CD14-positive monocyte (primary cell): ENCODE measurements around the gene HAO1. TPM values are rescaled to one million over a fixed set of nuclear protein-coding genes. Genes with fewer than 3 reads are reported as not detected.

Source experiments
- DNase-seq, 3 donors: peaks; one replicate each; pipeline ENCODE4 v3.0.0-alpha.2; 2011 to 2022
- H2AFZ ChIP-seq: 2 replicates; pipeline ENCODE4 v1.6.0; 2012; ENCODE audit warnings: mild to moderate bottlenecking, low read depth, low read length, inconsistent platforms; ENCODE audit not compliant: insufficient read depth, poor library complexity, severe bottlenecking
- H3K27ac ChIP-seq, 2 donors: 1 replicate in 1 of 2; 2 replicates in 1 of 2; pipeline ENCODE4 v1.5.1; 2012 to 2013; ENCODE audit warnings: low read length in 2 of 2, control low read depth in 1 of 2, inconsistent platforms in 1 of 2, low read depth in 1 of 2, mild to moderate bottlenecking in 1 of 2
- H3K27me3 ChIP-seq, 2 donors: one replicate each; pipeline versions ENCODE4 v1.6.0 to v1.6.1; 2011 to 2013; ENCODE audit warnings: low read length in 2 of 2; ENCODE audit not compliant: control insufficient read depth in 2 of 2, insufficient read depth in 2 of 2
- H3K36me3 ChIP-seq, 2 donors: replicated peaks in 1 of 2; 1 replicate in 1 of 2; 2 replicates in 1 of 2; pipeline versions ENCODE4 v1.5.1 to v1.6.1; 2012 to 2013; ENCODE audit warnings: low read length in 2 of 2, control low read depth in 1 of 2, inconsistent platforms in 1 of 2, mild to moderate bottlenecking in 1 of 2; ENCODE audit not compliant: insufficient read depth in 2 of 2, control insufficient read depth in 1 of 2
- H3K4me1 ChIP-seq, 2 donors: 1 replicate in 1 of 2; 2 replicates in 1 of 2; pipeline versions ENCODE4 v1.5.1 to v1.6.1; 2012 to 2013; ENCODE audit warnings: low read length in 2 of 2, control low read depth in 1 of 2, inconsistent platforms in 1 of 2, mild to moderate bottlenecking in 1 of 2, moderate library complexity in 1 of 2; ENCODE audit not compliant: insufficient read depth in 2 of 2, control insufficient read depth in 1 of 2
- H3K4me2 ChIP-seq: replicated peaks from 2 replicates; pipeline ENCODE3; 2012; ENCODE audit warnings: low read length, moderate library complexity, mild to moderate bottlenecking; ENCODE audit not compliant: poor library complexity, severe bottlenecking; ENCODE audit errors: extremely low read depth
- H3K4me3 ChIP-seq, 3 experiments: fragments of 200-600 bp in 1 of 3; sonication (generic) in 1 of 3; replicated peaks in 1 of 3; 1 replicate in 2 of 3; 2 replicates in 1 of 3; pipeline ENCODE4 v1.5.1; 2011 to 2013; ENCODE audit warnings: low read length in 3 of 3, mild to moderate bottlenecking in 3 of 3, control low read depth in 2 of 3, low read depth in 2 of 3, inconsistent platforms in 1 of 3, moderate library complexity in 1 of 3
- H3K79me2 ChIP-seq: 2 replicates; pipeline ENCODE4 v1.6.0; 2012; ENCODE audit warnings: mild to moderate bottlenecking, control low read depth, inconsistent platforms, low read length, moderate library complexity; ENCODE audit not compliant: insufficient read depth
- H3K9ac ChIP-seq: 2 replicates; pipeline ENCODE4 v1.6.0; 2017; ENCODE audit warnings: low read length, mild to moderate bottlenecking; ENCODE audit not compliant: insufficient read depth, poor library complexity, severe bottlenecking
- H3K9me3 ChIP-seq, 2 donors: replicated peaks in 1 of 2; 1 replicate in 1 of 2; 2 replicates in 1 of 2; pipeline versions ENCODE4 v1.5.1 to v1.6.1; 2012 to 2013; ENCODE audit warnings: low read length in 2 of 2, control low read depth in 1 of 2; ENCODE audit not compliant: control insufficient read depth in 1 of 2, insufficient read depth in 1 of 2
- H4K20me1 ChIP-seq: 2 replicates; pipeline ENCODE4 v1.6.0; 2012; ENCODE audit warnings: mild to moderate bottlenecking, low read length, control low read depth, moderate library complexity; ENCODE audit not compliant: insufficient read depth
- H3K27ac Mint-ChIP-seq, 7 donors: one replicate each; pipeline ENCODE4 v1.8.0; 2020; ENCODE audit warnings: mild to moderate bottlenecking in 7 of 7, mixed read lengths in 7 of 7, moderate library complexity in 6 of 7, inconsistent platforms in 2 of 7
- H3K27me3 Mint-ChIP-seq, 3 donors: one replicate each; pipeline ENCODE4 v1.8.0; 2021 to 2022; ENCODE audit warnings: low read depth in 3 of 3, mild to moderate bottlenecking in 3 of 3, mixed read lengths in 3 of 3, moderate library complexity in 3 of 3, inconsistent platforms in 1 of 3
- H3K36me3 Mint-ChIP-seq, 2 donors: one replicate each; pipeline ENCODE4 v1.8.0; 2020; ENCODE audit warnings: mixed read lengths in 2 of 2, inconsistent platforms in 1 of 2, mild to moderate bottlenecking in 1 of 2
- H3K4me1 Mint-ChIP-seq: one replicate; pipeline ENCODE4 v1.8.0; 2020; ENCODE audit warnings: mild to moderate bottlenecking, mixed read lengths
- H3K4me3 Mint-ChIP-seq, 2 donors: one replicate each; pipeline ENCODE4 v1.8.0; 2020; ENCODE audit warnings: mild to moderate bottlenecking in 2 of 2, mixed read lengths in 2 of 2, moderate library complexity in 1 of 2
- H3K9me3 Mint-ChIP-seq, 7 donors: one replicate each; pipeline ENCODE4 v1.8.0; 2020 to 2022; ENCODE audit warnings: mixed read lengths in 7 of 7, mild to moderate bottlenecking in 6 of 7, moderate library complexity in 6 of 7, inconsistent platforms in 2 of 7
- WGBS: methylation state at CpG from one replicate; pipeline ENCODE4 v1.1.5; 2013; ENCODE audit warnings: missing lambda C conversion rate; ENCODE audit not compliant: insufficient coverage; 5-methylcytosine and 5-hydroxymethylcytosine counted together
- intact Hi-C, 2 donors: fragments of 100-400 bp; cut with micrococcal nuclease; formaldehyde crosslinking; loops; one replicate each; pipeline versions ENCODE4 v1.15.0 to v1.15.1; 2023
- polyA plus RNA-seq, 3 donors: library from polyadenylated mRNA; depleted of rRNA in 1 of 3; unstranded in 2 of 3; stranded (reverse) in 1 of 3; fragments of 300-500 nt in 2 of 3; fragments of >200 nt in 1 of 3; fragmentation: Illumina TruSeq in 2 of 3; gene quantifications; 1 replicate in 2 of 3; 2 replicates in 1 of 3; pipeline ENCODE4 v1.2.3, GENCODE V29; 2012 to 2021
- TF ChIP-seq, protein P1 (sequence below): fragments of 200-600 bp; IDR thresholded peaks from one replicate; pipeline ENCODE4 v1.8.0; 2022; ENCODE audit warnings: antibody characterized with exemption, mild to moderate bottlenecking

The HAO1 gene
- polyA plus RNA-seq, 3 donors: not detected

GRCh38 chr20:7849675-7850074 is 90.6 kb downstream of the HAO1 start:
- H3K9me3 ChIP-seq: no peaks in the 10 kb centered on the region
- intact Hi-C loops: no loop called here
- no peak overlapping the region for H3K4me3 ChIP-seq
- H3K27me3 ChIP-seq: peaks cover 0 to 2% of the 10 kb centered on the region in 2 donors
- no peak overlapping the region for H3K27ac ChIP-seq
- H3K36me3 Mint-ChIP-seq: no peaks in the 10 kb centered on the region
- no peak for DNase-seq
- peaks cover 11 to 13% (median 13%) of the 10 kb centered on the region in 3 donors for H3K27me3 Mint-ChIP-seq
- no peak overlapping the region for H3K4me2 ChIP-seq
- peaks cover 0 to 3% (median 0%) of the 10 kb centered on the region in 7 donors for H3K9me3 Mint-ChIP-seq
- H3K9ac ChIP-seq: no peak overlapping the region
- no peaks in the 10 kb centered on the region for H3K79me2 ChIP-seq
- no peaks in the 10 kb centered on the region for H3K4me1 ChIP-seq
- no peaks in the 10 kb centered on the region for H4K20me1 ChIP-seq
- H3K4me3 Mint-ChIP-seq: no peak overlapping the region
- H2AFZ ChIP-seq: no peak overlapping the region
- H3K27ac Mint-ChIP-seq: no peak overlapping the region
- no CpG with 5 or more reads among the region's 2 CpGs for WGBS
- TF ChIP-seq, protein P1, sequence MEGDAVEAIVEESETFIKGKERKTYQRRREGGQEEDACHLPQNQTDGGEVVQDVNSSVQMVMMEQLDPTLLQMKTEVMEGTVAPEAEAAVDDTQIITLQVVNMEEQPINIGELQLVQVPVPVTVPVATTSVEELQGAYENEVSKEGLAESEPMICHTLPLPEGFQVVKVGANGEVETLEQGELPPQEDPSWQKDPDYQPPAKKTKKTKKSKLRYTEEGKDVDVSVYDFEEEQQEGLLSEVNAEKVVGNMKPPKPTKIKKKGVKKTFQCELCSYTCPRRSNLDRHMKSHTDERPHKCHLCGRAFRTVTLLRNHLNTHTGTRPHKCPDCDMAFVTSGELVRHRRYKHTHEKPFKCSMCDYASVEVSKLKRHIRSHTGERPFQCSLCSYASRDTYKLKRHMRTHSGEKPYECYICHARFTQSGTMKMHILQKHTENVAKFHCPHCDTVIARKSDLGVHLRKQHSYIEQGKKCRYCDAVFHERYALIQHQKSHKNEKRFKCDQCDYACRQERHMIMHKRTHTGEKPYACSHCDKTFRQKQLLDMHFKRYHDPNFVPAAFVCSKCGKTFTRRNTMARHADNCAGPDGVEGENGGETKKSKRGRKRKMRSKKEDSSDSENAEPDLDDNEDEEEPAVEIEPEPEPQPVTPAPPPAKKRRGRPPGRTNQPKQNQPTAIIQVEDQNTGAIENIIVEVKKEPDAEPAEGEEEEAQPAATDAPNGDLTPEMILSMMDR: no peak
- H3K4me1 Mint-ChIP-seq: no peaks in the 10 kb centered on the region
- no peaks in the 10 kb centered on the region for H3K36me3 ChIP-seq

DNA sequence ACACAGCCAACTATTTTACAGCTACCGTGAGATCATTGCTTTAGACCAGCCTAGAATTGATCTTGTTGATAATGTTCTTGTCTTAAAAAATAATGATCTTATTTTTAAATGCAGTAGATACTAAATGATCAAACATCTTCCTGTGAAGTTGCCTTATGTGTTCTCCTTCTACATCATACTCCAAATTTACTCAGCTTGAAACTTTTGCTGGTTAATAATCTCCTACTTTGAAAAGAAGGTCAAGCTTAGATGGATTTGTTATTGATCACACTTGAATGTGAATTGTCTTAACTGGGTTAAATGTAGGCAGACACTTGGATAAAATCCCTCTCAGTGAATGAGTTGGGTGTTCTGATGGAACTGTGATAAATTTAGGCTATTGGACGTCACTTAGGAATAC is 91.9 kb downstream of the HAO1 start:
- Mint-ChIP-seq H3K4me3 (no peak overlapping the region), H3K4me1 (no peaks in the 10 kb centered on the region), H3K36me3 (no peaks in the 10 kb centered on the region), H3K27ac (no peak overlapping the region), H3K9me3 (peaks cover 0 to 3% (median 0%) of the 10 kb centered on the region in 7 donors), H3K27me3 (peaks cover 11 to 13% (median 11%) of the 10 kb centered on the region in 3 donors)
- TF ChIP-seq, protein P1: no peak
- H3K4me3 ChIP-seq: no peak overlapping the region
- H3K36me3 ChIP-seq: no peaks in the 10 kb centered on the region
- intact Hi-C loops: no loop called here
- no peaks in the 10 kb centered on the region for H3K9me3 ChIP-seq
- no CpG with 5 or more reads among the region's 2 CpGs for WGBS
- H3K9ac ChIP-seq: no peak overlapping the region
- H3K4me2 ChIP-seq: no peak overlapping the region
- peaks cover 0 to 2% of the 10 kb centered on the region in 2 donors for H3K27me3 ChIP-seq
- no peaks in the 10 kb centered on the region for H4K20me1 ChIP-seq
- no peaks in the 10 kb centered on the region for H3K4me1 ChIP-seq
- no peaks in the 10 kb centered on the region for H3K79me2 ChIP-seq
- no peak for DNase-seq
- H3K27ac ChIP-seq: no peak overlapping the region
- H2AFZ ChIP-seq: no peak overlapping the region
